GDM1 (cell line): ENCODE data around the gene TMEM186.
"Not testable (repeated sequence)": the region's sequence is repeated elsewhere in the genome, so short reads cannot be mapped to it uniquely, and the experiment has no call there.

ENCODE experiments used
- DNase-seq: peaks from one replicate; lab custom pipeline; 2025; lab: John Stamatoyannopoulos, UW

The TMEM186 gene, protein sequence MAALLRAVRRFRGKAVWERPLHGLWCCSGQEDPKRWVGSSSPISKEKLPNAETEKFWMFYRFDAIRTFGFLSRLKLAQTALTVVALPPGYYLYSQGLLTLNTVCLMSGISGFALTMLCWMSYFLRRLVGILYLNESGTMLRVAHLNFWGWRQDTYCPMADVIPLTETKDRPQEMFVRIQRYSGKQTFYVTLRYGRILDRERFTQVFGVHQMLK

DNA sequence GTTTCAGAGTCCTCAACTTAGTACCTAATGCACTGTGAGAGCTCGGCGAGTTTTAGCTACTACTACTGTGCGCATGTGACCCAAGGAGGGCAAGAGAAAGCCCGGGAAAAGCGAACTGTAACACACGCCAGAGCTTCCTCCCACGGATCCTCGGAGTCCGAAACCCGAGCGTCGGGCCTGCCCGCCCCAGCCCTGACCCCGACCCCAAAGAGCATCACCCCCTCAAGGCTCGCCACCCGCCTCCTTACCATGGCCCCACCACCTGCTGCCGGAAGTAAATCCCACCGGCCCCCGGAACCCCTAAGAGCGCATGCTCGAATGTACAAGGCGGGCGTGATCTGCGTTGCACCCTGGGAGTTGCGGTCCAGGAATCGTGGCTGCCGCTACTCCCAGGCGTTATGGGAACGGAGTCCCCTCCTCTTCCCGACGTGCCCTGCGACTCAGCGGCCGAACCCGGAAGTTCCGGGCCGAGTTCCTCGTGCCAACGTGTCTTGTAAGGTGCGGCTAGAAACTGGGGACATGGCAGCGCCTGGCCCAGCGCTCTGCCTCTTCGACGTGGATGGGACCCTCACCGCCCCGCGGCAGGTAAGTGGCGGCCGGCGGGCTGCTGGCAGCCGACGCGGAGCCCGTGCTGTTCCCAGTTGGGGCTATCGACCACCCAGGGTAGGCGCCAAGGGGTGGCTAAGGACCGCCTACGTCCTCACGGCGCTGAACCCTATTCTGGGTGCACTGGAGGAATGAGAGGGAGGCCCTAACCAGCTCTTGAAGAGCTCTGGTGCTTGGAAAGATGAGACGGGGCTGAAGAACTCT is at the start of gene TMEM186, which contains the start of gene PMM2:
Gene TMEM186, minus strand, starts transcription at position 276 of the 810 bp plus-strand sequence. Its CDS starts 25 bp downstream, at position 251.
Gene PMM2, plus strand, starts transcription at position 476 of the 810 bp plus-strand sequence. Its CDS starts 44 bp downstream, at position 520.
- peak; percentile 94 for DNase-seq

DNA sequence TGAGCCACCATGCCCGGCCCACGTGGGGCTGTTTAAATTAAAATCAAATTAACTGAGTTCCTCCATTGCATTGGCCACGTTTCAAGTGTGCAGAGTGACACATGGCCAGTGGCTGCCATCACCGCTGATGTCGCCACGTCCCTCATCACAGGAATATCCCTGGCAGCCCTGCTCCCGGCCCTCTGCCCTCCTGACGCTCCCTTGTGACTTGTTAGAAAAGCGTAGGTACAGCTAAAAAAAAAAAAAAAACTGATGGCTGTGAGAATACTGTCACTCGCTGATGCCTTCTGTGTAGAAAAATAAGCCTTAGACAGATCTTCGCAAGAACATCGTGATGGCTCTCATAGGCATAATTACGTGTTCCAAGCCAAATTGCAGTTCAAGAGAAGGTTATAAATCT is 49.7 kb upstream of the TMEM186 start:
- DNase-seq: no peak

DNA sequence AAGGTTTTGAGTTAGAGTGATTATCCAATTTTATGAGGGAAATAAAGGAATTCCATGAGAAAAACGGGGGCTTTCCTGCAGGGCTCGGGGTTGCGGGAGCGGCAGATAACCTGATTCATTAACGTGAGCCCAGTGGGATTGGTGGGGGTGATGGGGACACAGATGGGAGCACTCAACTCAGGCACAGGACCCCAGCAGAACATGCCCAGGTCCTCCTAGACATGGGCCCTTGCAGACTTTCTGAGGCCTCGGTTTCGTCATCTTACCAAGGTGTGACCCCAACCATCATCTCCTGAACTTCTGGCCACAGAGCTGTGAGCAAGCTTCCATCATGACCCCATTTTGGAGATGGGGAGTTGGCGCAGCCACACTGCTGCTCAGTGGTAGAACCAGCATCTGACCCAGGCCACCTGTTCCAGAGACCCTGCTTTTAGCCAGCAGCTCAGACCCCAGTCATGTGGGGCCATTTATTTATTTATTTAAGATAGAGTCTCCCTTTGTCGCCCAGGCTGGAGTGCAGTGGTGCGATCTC is 49.0 kb upstream of the TMEM186 start:
- DNase-seq: no peak

DNA sequence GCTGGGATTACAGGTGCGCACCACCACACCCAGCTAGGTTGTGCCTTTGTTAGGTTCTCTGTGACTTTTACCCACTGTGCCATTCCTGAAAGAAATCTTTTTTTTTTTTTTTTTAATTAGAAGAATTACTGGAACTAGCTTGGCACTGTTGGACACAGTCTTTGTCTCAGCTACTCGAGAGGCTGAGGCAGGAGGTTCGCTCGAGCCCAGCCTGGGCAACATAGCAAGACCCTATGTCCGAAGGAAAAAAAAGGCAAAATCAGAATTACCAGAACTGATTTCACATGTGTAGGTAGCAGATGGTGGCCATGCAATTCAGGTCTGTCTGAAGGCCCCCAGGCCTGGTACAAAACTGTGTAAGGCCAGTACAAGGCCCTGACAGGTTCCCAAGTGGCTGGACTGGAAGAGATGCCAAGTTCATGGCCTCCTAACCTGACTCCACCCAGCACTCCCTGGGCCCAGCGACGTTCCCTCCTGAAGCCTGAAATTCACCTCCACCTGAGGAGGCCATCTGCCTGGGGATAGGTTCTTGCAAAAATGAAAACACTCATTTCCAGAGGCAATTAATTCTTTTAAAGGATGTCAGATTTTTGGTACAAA is 48.4 kb upstream of the TMEM186 start:
- DNase-seq: no peak

DNA sequence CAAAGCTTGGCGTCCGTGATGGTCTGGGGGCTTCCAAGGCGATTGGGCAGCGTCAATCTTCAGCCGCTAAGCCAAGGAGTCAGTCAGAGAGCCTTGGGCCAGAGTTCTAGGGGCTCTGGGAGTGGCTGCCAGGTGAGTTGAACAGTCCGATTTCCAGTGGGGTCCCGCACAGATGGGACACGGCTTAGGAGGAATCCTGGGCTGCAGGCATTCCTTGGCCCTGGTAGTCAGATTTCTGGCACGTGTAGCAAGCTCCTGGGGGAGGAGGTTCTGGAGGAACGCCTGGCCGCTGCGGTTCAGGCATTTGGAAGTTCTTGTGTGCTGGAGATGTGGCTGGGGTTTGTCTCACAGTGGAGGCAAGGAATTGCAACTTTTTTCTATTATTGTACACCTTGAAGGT is 45.9 kb upstream of the TMEM186 start:
- DNase-seq: not testable (repeated sequence)

DNA sequence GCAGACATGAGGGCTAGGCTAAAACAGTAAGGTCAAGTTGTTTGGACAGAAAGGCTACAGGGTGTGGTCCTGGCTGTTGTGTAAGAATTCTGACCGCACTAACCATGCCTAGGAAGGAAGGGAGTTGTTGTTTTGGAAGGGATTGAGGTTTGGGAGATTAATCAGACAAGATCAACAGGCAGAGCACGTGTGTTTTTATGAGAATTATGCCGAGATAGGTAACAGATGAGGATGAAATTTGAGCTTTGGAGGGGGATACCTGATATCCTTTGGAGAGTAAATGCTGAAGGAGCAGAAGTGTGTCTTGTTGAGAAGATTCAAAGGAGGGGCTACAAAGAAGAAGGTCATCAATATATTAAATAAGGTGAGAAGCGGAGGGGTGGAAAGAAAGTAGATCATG is 44.6 kb upstream of the TMEM186 start:
- DNase-seq: not testable (repeated sequence)

DNA sequence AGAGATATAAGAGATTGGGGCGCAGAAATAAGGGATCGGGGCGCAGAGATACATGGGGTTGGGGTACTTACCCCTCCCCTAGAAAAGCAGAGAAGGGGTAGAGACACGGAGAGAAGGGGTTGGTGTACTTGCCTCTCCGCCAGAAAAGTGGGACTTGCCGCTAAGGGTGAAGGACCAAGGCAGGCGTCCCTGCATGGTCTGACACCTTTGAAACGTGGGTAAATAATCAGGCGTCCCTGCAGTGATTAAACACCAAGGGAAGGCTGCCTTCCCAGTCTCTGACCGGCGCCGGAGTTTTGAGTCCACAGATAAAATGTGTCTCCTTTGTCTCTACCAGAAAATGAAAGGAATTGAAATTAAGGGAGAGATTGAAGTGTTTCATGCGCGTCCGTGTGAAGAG is 40.2 kb upstream of the TMEM186 start:
- DNase-seq: not testable (repeated sequence)

DNA sequence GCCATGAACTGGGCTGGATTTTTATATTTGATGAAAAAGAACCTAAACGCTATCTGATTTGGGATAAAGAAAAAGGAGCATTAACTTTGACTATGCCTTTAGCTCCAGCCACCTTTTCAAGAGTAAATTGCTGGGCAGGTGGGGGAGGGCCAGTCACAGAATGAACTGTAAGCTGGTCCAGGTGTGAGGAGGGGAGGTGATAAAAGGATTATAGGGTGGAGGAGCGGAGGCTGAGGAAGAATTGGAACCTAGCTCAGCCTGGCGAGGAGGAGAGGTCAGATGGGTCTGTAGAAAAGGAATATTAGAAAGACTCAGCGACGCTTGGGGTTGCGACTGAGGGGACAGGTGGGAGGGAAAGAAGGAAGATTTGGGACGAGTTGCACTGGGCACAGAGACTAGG is 39.4 kb upstream of the TMEM186 start:
- DNase-seq: not testable (repeated sequence)

DNA sequence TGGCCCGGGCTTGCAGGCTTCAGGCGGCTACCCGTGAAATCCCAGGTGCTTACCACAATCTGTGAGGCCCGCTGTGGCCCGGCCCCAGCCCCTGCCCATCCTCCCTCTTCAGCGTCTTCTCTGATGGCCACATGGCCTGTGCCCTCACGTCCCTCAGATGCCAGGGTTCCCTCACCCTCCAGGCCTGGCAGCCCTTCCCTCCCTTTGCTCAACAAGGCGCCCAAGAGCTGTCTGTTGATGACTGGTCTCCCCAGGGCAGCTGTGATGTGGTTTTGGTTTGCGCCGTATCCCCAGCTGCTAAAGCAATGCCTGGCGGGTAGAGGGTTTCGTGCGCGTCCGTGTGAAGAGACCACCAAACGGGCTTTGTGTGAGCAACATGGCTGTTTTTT is 35.3 kb upstream of the TMEM186 start:
- DNase-seq: no peak

DNA sequence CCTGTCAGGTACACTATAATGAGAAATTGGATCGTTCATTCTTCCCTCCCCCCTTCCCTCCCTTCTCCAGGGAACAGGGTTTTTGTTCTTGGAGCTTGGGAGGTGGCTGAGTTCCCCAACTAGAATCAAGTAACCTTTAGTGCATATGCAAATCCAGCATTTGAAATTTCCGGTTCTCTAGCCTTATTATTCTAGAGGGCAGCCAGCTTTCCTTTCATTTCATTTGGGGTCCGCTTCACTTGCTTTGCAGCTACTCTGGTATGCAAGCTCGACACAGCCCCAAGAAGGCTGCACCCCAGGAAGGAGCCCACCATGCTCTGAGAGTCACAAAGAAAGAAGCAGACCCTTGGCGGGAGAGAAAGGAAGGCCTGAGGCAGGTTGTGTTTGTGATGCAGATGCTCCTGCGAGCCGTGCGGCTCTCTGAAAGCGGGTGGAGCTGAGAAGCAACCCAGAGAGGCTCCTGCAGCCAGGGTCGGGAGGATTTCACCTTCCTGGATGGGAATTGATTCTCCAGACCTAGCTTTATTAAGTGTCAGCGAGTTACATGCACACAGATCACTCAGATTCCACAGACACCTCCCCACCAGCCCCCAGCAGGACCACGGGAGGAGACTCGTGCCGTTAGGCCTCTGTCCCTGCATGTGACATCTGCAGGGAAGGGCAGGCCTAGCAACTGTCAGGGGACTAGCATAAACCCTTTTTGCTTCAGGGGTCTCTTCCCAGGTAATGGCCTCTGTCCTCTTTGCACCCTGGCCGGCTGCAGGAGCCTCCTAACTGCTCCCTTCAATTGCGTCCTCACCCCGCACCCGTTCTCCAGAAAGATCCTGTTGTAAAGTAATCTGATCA is 34.7 kb upstream of the TMEM186 start:
- DNase-seq: no peak

DNA sequence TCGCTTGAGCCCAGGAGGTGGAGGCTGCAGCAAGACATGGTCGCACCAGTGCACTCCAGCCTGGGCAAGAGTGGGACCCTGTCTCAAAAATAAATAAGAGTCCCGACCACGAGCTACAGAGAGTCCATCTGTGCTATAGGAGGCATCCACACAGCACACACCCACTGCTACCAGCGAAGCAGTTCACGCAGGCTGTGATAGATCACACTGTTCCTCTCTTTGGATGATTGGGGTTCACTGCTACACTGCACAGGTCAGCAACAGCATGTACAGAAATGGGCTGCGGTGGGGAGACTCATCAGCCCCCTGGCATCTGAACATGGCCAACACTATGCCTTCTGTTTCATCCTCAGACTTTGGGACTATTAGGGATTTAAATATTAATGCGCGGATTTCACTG is 34.0 kb upstream of the TMEM186 start:
- no peak for DNase-seq

DNA sequence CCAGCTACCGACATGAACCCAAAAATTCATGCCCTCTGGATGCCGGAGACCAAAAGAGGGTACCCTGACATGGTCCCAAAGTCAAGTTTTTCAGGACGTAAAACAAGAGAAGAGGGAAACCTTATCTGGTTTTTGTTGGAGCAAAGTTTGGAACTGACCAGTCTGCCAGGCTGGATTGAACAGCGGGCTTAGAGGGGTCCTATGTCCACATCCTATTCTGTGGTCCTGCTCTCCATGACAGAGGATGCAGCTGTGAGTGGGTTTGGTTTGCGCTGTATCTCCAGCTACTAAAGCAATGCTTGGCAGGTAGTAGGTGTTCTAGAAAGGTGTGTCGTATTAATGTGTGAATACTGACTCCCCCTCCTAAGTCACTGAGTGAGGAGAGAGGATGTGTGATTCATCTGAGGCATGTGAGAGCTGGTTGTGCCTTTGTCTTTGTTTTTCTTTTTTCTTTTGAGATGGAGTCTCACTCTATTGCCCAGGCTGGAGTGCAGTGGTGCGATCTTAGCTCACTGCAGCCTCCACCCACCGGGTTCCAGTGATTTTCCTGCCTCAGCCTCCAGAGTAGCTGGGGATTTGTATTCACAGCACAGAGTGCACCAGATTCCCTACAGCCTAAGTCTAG is 31.2 kb upstream of the TMEM186 start:
- no peak for DNase-seq

DNA sequence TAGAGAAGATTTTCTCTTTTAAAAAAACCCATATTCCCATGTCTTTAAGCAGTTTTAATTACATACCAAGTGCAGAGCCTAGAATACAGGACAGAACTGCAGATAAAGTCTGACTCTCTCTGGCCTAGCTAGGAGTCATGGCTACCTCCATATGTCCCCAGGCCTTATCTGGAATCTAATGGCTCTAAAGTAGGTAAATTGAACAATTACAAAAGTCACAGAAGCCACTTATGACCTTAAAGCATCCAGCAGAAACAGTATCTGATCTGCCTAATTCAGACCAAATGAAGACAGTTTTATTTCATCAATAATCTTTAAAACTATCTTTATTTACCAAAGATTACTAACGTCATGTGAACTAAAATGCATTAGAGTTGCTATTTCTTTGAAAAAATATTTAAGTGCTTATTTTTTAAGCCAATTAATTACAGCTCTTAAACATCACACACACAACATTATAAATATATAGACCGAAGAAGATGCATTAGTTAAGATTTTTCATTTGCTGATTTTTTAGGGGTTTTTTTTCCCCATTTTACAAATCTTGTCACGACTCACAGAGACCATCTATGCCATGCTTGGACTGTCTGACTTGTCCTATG is 28.9 kb upstream of the TMEM186 start:
- no peak for DNase-seq

DNA sequence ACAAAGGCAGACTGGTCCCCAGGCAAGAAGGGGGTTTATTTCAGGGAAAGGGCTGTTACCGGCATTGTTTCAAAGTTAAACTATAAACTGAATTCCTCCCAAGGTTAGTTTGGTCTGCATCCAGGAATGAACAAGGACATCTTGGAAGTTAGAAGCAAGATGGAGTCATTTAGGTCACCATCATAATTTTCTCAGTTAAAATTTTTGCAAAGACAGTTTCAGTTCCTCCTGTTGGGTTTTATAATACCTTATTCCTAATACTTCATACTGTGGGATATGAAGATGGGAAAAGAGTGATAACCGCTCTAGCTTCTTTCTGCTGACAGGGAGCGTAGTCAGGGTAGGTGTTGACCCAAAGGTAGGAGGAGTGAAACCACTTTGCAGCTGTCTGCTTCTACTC is 25.0 kb upstream of the TMEM186 start:
- no peak for DNase-seq

DNA sequence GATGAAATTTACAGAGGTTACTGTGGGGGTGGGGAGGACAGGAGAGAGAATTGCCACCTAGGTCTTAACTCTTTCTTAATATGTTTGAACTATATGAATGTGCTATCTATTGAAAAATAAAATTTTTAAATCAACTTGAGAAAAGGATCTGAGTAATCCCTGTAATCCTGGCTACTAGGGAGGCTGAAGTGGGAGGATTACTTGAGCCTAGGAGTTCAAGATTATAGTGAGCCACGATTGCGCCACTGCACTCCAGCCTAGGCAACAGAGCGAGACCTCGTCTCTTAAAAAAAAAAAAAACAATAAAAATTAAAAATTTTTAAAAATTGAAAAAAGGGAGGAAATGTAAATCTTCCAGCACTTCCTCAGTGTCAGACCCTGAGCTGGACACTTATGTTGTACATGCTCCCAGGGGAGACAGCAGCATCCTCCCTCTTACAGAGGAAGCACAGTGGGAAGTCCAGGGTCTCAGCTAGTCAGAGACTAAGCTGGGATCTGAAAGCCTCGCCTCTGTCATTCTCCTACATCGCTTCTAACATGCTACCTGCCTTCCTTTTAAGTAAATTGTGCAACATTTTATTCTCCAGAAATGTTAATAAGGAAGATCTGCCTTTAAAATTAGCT is 22.1 kb upstream of the TMEM186 start:
- no peak for DNase-seq

DNA sequence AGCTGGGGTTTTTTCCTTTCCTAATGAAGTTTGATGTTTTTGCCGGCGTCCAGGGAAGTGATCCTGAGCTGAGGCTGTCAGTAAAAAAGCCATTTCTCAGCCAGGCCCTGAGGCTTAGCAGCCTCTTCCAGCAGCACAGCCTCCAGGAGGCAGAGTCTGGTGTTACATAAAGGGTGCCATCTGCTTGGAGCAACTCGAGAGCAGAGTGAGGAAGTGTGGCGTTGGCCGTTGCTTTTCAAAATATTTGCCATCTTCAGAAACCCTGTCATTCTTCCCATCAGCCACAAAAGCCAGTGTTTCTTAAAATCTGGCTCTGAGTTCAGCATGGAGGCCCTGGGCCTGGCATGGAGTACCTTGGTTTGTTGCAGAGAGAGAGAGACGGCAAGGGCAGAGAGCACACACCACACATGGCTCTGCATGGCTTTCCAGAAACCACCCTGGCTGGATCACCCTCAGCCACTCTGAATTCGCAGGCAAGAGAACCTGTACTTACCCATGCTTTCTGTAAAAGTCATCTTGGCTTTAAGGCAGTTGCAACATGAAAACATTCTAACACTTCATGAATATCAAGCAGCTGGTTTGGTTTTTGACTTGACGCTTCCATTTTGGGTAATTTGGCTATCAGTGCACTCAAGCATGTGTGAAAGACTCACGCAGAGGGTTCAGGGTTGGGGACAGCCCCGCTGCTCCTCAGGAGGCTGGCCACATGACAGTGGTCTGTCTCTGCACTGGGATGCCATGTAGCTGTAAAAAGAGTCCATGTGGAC is 21.2 kb upstream of the TMEM186 start:
- DNase-seq: no peak

DNA sequence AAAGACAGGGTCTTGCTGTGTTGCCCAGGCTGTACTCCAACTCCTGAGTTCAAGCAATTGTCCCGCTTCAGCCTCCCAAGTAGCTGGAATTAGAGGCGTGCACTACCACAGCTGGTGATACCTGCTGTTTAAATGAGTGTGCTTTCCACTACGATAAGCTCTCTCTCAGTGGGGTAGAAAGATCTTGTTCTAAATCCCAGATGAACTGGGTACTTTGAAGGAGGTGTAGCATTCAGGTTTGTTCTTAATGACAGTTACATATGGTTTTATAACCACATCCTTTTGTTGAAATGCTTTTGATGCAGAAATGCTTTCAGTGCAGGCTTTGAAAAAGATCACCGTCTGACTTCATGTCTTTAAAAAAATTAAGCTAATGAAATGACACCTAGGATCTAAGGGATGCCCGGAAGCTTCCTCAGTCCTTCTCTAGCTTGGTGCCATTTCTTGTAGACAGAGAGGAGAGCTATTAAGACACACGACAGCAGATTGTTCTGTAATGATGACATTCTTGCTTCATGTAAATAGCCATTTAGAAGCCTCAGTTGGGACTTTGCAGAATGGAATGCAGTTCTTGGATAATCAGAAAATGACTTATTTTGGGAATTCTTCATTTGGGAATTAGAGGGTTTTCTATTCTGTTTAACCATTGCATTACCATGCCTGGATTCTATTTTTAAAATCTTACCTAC is 19.7 kb upstream of the TMEM186 start:
- no peak for DNase-seq

DNA sequence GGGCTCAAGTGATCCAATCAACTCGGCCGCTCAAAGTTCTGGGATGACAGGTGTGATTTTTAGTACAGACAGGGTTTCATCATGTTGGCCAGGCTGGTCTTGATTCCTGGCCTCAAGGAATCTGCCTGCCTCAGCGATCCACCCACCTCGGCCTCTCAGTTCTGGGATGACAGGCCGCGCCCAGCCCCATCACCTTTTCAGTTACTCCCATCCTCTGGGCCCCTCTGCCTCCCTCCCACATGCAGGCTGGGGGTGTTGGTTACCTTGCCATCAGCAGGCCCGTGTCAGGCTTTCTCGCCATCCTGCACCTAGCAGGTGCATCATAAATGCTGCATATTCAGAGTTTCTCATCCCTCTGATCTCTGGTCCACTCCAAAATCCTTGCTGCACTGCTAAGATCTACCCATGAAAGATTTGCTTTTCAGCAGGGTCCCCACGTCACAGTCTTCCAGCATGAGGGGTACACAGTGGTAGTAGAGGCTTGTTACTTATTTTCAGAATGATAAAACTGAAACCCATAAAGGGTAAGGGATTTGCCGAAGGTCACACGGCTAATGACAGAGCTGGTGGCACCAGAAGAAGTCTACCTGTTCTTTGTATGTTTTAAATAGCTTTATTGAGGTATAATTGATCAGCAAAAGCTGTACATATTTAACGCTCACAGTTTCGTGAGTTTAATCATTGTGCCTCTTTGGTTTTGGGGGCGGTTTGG is 16.8 kb upstream of the TMEM186 start:
- DNase-seq: no peak
